Small intestine (tissue), 7 donors: Measurements from ENCODE around the gene ZNF311. TPM values are rescaled to one million over a fixed set of nuclear protein-coding genes. Genes with fewer than 3 reads are reported as not detected.

Source experiments
- DNase-seq, 2 donors: peaks; one replicate each; pipeline versions ENCODE4 v3.0.0 to v3.0.0-alpha.2; 2013
- FAIRE-seq: peaks from 2 replicates; lab custom pipeline; 2012; peaks lifted over from hg19 to GRCh38; lab: Jason Lieb, UNC
- H3K27ac ChIP-seq, 3 donors: one replicate each; pipeline ENCODE4 v1.5.1; 2013; ENCODE audit warnings: low read length in 2 of 3, mild to moderate bottlenecking in 2 of 3, control low read depth in 1 of 3, inconsistent platforms in 1 of 3, low read depth in 1 of 3, moderate library complexity in 1 of 3
- H3K27me3 ChIP-seq, 3 donors: one replicate each; pipeline ENCODE4 v1.6.1; 2013; ENCODE audit warnings: low read length in 3 of 3, inconsistent platforms in 1 of 3; ENCODE audit not compliant: control insufficient read depth in 3 of 3, insufficient read depth in 3 of 3
- H3K36me3 ChIP-seq, 3 donors: one replicate each; pipeline ENCODE4 v1.6.1; 2013; ENCODE audit warnings: low read length in 3 of 3, inconsistent platforms in 1 of 3, low read depth in 1 of 3, mild to moderate bottlenecking in 1 of 3, moderate library complexity in 1 of 3; ENCODE audit not compliant: control insufficient read depth in 3 of 3, insufficient read depth in 2 of 3
- H3K4me1 ChIP-seq, 3 donors: one replicate each; pipeline ENCODE4 v1.6.1; 2013; ENCODE audit warnings: low read length in 2 of 3, inconsistent platforms in 1 of 3, low read depth in 1 of 3, mild to moderate bottlenecking in 1 of 3, moderate library complexity in 1 of 3; ENCODE audit not compliant: control insufficient read depth in 3 of 3, insufficient read depth in 2 of 3
- H3K4me3 ChIP-seq, 3 donors: one replicate each; pipeline ENCODE4 v1.5.1; 2013; ENCODE audit warnings: low read length in 3 of 3, control low read depth in 1 of 3, inconsistent platforms in 1 of 3, low read depth in 1 of 3, mild to moderate bottlenecking in 1 of 3, moderate library complexity in 1 of 3
- H3K9me3 ChIP-seq, 2 donors: one replicate each; pipeline ENCODE4 v1.6.1; 2013; ENCODE audit warnings: low read depth in 1 of 2, low read length in 1 of 2; ENCODE audit not compliant: control insufficient read depth in 2 of 2, insufficient read depth in 1 of 2
- WGBS, 3 donors: extraction: QIAGEN DNeasy Blood & Tissue Kit; methylation state at CpG; one replicate each; pipeline ENCODE4 v1.1.7; 2013; 5-methylcytosine and 5-hydroxymethylcytosine counted together
- polyA plus RNA-seq, 4 donors: library from polyadenylated mRNA; stranded (reverse) in 3 of 4; unstranded in 1 of 4; fragments of 200-250 nt in 3 of 4; fragments of 120-200 nt in 1 of 4; gene quantifications; one replicate each; pipeline versions ENCODE4 v1.2.1 to v1.2.3, GENCODE V29; 2013
- donor health status: healthy with polysubstance abuse.
- donor health status: control.
- donor health status: control.
- donor health status: Bipolar disorder and iron deficiency.
- donor health status: healthy.

Gene ZNF311
- polyA plus RNA-seq, 4 donors = 0.27 to 4.1 (median 0.86) TPM

DNA sequence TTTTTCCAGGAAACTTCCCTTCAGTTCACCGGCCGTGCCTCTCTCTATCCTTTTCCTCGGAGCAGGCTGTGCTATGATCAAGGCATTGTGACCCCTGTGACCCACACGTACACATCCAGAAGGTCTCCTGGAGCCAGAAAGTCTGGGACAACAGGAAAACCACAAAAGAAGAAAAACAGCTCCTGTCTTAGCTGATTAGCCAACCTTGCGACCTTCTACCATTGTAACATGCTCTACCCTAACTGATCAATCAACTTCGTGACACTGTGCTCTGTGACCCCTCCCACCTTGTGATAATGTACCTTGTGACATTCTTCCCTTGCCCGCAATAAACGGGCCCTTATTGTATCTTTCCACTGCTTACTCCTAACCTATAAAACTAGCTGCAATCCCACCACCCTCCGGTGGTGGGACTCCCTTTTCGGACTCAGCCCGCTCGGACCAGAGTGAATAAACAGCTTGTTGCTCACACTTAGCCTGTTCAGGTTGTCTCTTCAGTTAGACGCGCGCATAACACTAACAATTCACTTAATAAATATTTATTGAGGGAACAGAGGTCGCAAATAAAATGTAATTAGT, 24.2 kb downstream of the ZNF311 start:
- H3K27ac ChIP-seq = peak overlapping the region; percentile 61 to 79 (median 72)
- H3K9me3 ChIP-seq = no peaks in the 10 kb centered on the region
- peaks cover 0 to 3% (median 0%) of the 10 kb centered on the region in 3 donors for H3K27me3 ChIP-seq
- peak; percentile 77 to 87 for DNase-seq
- no peaks in the 10 kb centered on the region for H3K36me3 ChIP-seq
- no peaks in the 10 kb centered on the region for H3K4me1 ChIP-seq
- no peak for FAIRE-seq
- peak overlapping the region in 2 of 3 donors; percentile 53 to 91 for H3K4me3 ChIP-seq
- WGBS, 3 donors = 1% methylated on average over 16 of the region's 16 CpGs

DNA sequence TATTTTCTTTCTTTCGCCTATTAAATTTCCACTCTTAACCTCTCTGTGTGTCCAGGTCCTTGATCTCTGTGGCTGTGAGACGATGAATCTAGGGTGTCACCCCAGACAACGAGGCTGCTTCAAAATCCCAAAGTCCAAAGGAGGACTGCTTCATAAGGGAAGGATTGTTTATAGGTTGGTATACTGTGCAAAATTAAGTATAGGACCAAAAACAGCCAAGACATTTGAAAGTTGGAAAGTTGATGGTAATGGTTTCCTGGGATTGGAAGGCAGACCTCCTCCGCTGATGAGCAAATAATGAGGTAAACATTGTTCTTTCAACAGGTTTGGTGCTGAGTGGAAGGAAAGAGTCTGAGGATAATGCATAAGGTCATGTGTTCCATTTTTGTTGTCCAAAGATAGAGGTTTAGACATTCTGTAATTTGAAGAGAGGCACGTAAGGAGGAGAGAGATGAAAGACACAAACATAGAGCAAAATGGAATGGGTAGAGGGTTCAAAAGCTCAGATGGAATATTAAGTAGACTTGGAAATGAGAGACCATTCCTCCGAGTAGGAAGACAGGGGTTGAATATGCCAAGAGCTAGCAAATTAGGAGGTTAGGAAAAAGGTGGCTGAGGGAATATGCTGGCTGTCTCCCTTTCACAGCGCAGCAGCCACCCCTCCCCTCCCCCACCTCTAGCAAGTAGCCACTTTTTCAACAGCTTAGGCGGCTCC, 24.8 kb downstream of the ZNF311 start:
- Histone ChIP-seq H3K4me1 (no peaks in the 10 kb centered on the region), H3K27ac (peak overlapping the region; percentile 61 to 79 (median 72)), H3K9me3 (no peaks in the 10 kb centered on the region), H3K4me3 (peak overlapping the region in 2 of 3 donors; percentile 53 to 91), H3K27me3 (peaks cover 0 to 3% (median 0%) of the 10 kb centered on the region in 3 donors), H3K36me3 (no peaks in the 10 kb centered on the region)
- DNase-seq = no peak
- 30 to 49% (median 46%) methylated on average over 8 of the region's 8 CpGs for WGBS, 3 donors
- FAIRE-seq = no peak

DNA sequence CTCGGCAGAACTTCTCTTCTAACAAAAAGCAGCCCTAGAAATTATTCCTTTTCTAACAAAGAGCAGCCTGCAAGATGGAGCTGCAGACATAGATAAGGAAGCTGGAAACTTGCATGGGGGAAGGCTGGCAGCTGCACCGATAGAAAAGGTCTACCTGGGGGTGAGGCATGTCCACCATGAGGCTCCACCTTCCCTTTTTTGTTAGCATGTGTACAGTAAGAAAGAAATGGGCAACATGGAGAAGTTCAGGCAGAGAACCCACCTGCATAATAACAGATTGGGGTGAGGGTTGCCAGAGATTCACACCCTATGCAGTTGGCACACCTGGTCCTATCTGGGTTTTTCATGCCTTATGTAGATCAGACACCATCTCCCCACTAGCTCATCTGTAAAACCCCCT, 25.4 kb downstream of the ZNF311 start:
- peaks cover 0 to 3% (median 0%) of the 10 kb centered on the region in 3 donors for H3K27me3 ChIP-seq
- no peak overlapping the region for H3K27ac ChIP-seq
- H3K4me1 ChIP-seq = peaks cover 0 to 5% (median 0%) of the 10 kb centered on the region in 3 donors
- H3K9me3 ChIP-seq = no peaks in the 10 kb centered on the region
- 45 to 52% (median 45%) methylated on average over 2 of the region's 2 CpGs for WGBS, 3 donors
- H3K4me3 ChIP-seq = no peak overlapping the region
- DNase-seq (no peak), FAIRE-seq (no peak)
- H3K36me3 ChIP-seq = no peaks in the 10 kb centered on the region

DNA sequence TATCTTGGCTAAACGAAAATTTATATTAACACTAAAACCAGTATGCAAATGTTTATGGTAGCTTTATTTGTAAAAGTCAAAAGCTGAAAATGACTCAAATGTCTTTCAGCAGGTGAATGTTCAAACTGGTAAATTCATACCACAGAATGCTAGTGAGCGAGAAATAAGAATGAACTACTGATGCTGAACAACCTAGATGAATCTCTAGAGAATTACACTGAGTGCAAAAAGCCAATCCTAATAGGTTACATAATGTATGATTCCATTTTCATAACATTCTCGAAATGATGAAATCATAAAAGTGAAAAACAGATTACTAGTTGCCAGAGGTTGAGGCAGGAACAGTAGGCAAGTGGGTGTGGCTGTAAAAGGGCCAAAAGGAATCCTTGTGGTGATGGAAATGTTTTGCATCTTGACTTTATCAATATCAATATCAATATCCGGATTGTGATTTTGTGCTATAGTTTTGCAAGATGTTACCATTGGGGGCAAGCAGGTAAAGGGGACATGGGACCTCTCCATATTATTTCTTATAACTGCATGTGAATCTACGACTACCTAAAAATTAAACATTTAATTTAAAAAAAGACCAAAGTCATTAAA, 26.1 kb downstream of the ZNF311 start:
- 80 to 89% (median 81%) methylated on average over 5 of the region's 5 CpGs for WGBS, 3 donors
- Histone ChIP-seq H3K36me3 (no peaks in the 10 kb centered on the region), H3K27ac (no peak overlapping the region), H3K4me3 (no peak overlapping the region), H3K9me3 (no peaks in the 10 kb centered on the region), H3K4me1 (peaks cover 0 to 5% (median 0%) of the 10 kb centered on the region in 3 donors), H3K27me3 (peaks cover 0 to 3% (median 0%) of the 10 kb centered on the region in 3 donors)
- no peak for FAIRE-seq
- no peak for DNase-seq

DNA sequence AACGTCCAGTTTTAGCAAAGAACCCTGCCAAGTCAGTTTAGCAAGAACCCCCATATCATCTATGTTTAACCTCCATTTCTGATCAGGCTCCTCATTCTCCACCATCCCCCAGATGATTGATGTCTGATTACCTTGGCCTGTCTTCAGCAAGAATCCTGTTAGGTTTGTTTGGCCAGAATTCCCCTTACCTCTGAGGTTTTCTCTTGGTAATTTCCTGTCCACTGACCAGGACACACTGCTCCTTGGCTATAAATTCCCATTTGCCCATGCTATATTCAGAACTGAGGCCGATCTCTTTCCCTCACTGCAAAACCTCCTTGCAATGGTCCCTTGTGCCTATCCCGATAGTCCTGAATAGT, 27.0 kb downstream of the ZNF311 start:
- H3K36me3 ChIP-seq = no peaks in the 10 kb centered on the region
- FAIRE-seq (no peak), DNase-seq (no peak)
- 77 to 91% (median 84%) methylated on average over 3 of the region's 3 CpGs for WGBS, 3 donors
- no peak overlapping the region for H3K4me3 ChIP-seq
- H3K4me1 ChIP-seq = peaks cover 0 to 5% (median 0%) of the 10 kb centered on the region in 3 donors
- peaks cover 0 to 3% (median 0%) of the 10 kb centered on the region in 3 donors for H3K27me3 ChIP-seq
- no peak overlapping the region for H3K27ac ChIP-seq
- no peaks in the 10 kb centered on the region for H3K9me3 ChIP-seq

DNA sequence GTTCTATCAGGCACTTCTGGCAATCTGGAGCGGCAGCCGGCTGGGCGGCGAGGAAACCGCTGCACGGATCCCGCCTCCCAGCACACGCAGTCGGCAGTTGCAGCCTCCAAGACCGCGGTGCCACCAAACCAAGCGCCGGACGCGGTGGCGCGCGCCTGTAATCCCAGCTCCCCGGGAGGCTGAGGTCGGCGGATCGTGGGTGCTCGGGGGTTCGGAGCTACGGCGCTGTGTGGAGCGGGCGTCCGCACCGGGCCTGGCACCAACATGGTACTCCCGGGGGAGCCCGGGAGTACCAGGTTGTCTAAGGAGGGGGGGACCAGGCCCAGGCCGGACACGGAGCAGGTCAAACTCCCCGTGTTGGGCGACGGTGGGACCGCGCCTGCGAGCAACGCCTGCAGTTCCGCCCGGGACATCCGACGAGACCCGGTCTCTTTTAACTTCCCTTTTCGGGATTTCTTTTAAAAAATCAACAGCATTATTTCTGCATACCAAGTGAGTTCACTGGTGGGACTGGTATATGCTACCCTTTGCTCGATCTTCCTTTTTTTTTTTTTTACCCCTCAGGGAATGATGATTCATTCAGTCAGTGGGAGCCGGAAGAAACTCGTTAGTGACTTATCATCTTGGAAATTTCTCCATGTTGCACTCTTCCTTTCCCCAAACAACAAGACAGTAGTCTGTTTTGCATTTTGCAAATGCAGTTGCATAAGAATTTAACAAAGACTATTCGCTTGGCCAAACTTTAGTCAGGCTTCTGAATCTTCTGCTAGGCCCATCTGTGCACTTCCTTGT, 27.6 kb downstream of the ZNF311 start:
- peaks cover 0 to 5% (median 0%) of the 10 kb centered on the region in 3 donors for H3K4me1 ChIP-seq
- no peak for FAIRE-seq
- H3K27ac ChIP-seq = no peak overlapping the region
- H3K4me3 ChIP-seq = no peak overlapping the region
- no peaks in the 10 kb centered on the region for H3K36me3 ChIP-seq
- no peaks in the 10 kb centered on the region for H3K9me3 ChIP-seq
- DNase-seq = no peak
- H3K27me3 ChIP-seq = peaks cover 0 to 3% (median 0%) of the 10 kb centered on the region in 3 donors
- 46 to 88% (median 72%) methylated on average over 51 of the region's 51 CpGs for WGBS, 3 donors

DNA sequence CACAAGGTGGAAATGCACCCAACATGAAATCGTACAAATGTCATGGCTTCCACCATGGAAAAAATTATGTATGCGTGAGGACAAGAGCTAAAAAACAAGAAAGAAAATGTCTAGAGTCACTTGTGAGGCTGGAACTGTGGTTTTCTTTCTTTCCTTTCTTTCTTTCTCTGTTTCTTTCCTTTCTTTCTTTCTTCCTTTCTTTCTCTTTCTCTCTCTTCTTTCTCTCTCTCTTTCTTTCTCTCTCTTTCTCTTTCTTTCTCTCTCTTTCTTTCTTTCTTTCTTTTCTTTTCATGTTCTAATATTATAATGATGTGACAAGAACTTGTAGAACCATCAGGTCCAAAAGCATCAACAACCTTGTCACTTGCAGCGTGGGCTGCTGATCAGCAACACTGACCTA, 28.4 kb downstream of the ZNF311 start:
- Histone ChIP-seq H3K36me3 (no peaks in the 10 kb centered on the region), H3K27me3 (peaks cover 0 to 3% (median 0%) of the 10 kb centered on the region in 3 donors), H3K4me1 (peaks cover 0 to 5% (median 0%) of the 10 kb centered on the region in 3 donors), H3K27ac (no peak overlapping the region), H3K9me3 (no peaks in the 10 kb centered on the region), H3K4me3 (no peak overlapping the region)
- DNase-seq = no peak
- FAIRE-seq = no peak
- WGBS, 3 donors = 80 to 92% (median 88%) methylated on average over 3 of the region's 3 CpGs

DNA sequence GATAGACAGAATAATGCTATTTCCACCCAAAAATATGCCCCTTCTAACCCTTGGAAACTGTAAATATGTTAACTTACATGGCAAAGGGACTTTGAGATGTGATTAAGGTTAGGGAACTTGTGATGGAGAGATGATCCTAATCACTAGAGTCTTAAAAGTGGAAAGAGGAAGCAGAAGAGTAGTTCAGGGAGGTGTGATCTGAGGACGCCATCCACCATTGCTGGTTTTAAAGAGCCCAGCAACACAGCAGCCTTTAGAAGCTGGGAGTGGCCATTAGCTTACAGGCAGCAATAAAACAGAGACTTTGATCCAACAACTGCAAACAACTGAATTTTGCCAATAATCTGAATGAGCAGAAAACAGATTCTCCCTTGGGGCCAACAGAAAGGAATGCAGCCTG, 30.6 kb downstream of the ZNF311 start:
- FAIRE-seq (no peak), DNase-seq (peak; percentile 67 to 76)
- Histone ChIP-seq H3K4me3 (no peak overlapping the region), H3K27ac (no peak overlapping the region), H3K27me3 (peaks cover 0 to 3% (median 0%) of the 10 kb centered on the region in 3 donors), H3K36me3 (no peaks in the 10 kb centered on the region), H3K9me3 (peaks cover 0 to 1% of the 10 kb centered on the region in 2 donors), H3K4me1 (peaks cover 0 to 5% (median 0%) of the 10 kb centered on the region in 3 donors)
- WGBS, 3 donors = 11 to 54% (median 29%) methylated on average over 1 of the region's 1 CpG
